Hepatocyte (in vitro differentiated cells): ENCODE measurements around the gene TMCO4. TPM values are rescaled to one million over a fixed set of nuclear protein-coding genes. Genes with fewer than 3 reads are reported as not detected.

Source experiments
- DNase-seq: peaks from one replicate; pipeline ENCODE4 v3.0.0-alpha.2; 2016; ENCODE audit warnings: low spot score
- H2AFZ ChIP-seq: fragments of 200-600 bp; sonication (generic); 2 replicates; pipeline ENCODE4 v1.6.0; 2016; ENCODE audit warnings: antibody characterized with exemption, mild to moderate bottlenecking
- H3K27ac ChIP-seq: fragments of 200-600 bp; sonication (generic); 2 replicates; pipeline ENCODE4 v1.5.1; 2016; ENCODE audit warnings: mild to moderate bottlenecking
- H3K27me3 ChIP-seq: fragments of 200-600 bp; sonication (generic); 2 replicates; pipeline ENCODE4 v1.6.1; 2016
- H3K36me3 ChIP-seq: fragments of 200-600 bp; sonication (generic); replicated peaks from 2 replicates; pipeline ENCODE4 v1.5.1; 2016; ENCODE audit warnings: low read depth; ENCODE audit not compliant: insufficient read depth
- H3K4me1 ChIP-seq: fragments of 200-600 bp; sonication (generic); 2 replicates; pipeline ENCODE4 v1.5.1; 2016; ENCODE audit warnings: mild to moderate bottlenecking, moderate library complexity; ENCODE audit not compliant: insufficient read depth
- H3K4me2 ChIP-seq: fragments of 200-600 bp; sonication (generic); 2 replicates; pipeline ENCODE4 v1.6.0; 2016
- H3K4me3 ChIP-seq: fragments of 200-600 bp; sonication (generic); 2 replicates; pipeline ENCODE4 v1.5.1; 2016; ENCODE audit warnings: mild to moderate bottlenecking
- H3K79me2 ChIP-seq: fragments of 200-600 bp; sonication (generic); 2 replicates; pipeline ENCODE4 v1.6.0; 2017; ENCODE audit warnings: mild to moderate bottlenecking
- H3K9me2 ChIP-seq: fragments of 200-600 bp; sonication (generic); replicated peaks from 2 replicates; pipeline ENCODE4 v1.6.0; 2017; ENCODE audit warnings: mild to moderate bottlenecking; ENCODE audit not compliant: insufficient read depth
- H3K9me3 ChIP-seq: fragments of 200-600 bp; sonication (generic); 2 replicates; pipeline ENCODE4 v1.5.1; 2016; ENCODE audit warnings: low read depth, mild to moderate bottlenecking
- H4K20me1 ChIP-seq: fragments of 200-600 bp; sonication (generic); 2 replicates; pipeline ENCODE4 v1.6.0; 2016; ENCODE audit warnings: mild to moderate bottlenecking; ENCODE audit not compliant: insufficient read depth, poor library complexity, severe bottlenecking
- EZH2 ChIP-seq: fragments of 200-600 bp; sonication (generic); IDR thresholded peaks from 2 replicates; pipeline ENCODE4 v1.6.1; 2016; ENCODE audit warnings: antibody characterized with exemption, mild to moderate bottlenecking, borderline replicate concordance
- EZH2phosphoT487 ChIP-seq: fragments of 200-600 bp; sonication (generic); IDR thresholded peaks from one replicate; pipeline ENCODE4 v1.6.1; 2018; ENCODE audit warnings: antibody characterized with exemption, mild to moderate bottlenecking, low read depth, moderate library complexity; ENCODE audit not compliant: unreplicated experiment, severe bottlenecking
- WGBS: methylation state at CpG from one replicate; pipeline ENCODE4 v1.1.6; 2016; ENCODE audit warnings: low lambda C conversion rate; ENCODE audit errors: missing lambda C conversion rate; 5-methylcytosine and 5-hydroxymethylcytosine counted together
- polyA plus RNA-seq: library from polyadenylated mRNA; unstranded; fragments of >200 nt; fragmentation: Nextera tagmentation; extraction: Ambion mirVana; gene quantifications from 2 replicates; pipeline ENCODE4 v1.2.1, GENCODE V29; 2016
- total RNA-seq: library from RNA; depleted of rRNA; stranded (reverse); fragments of >200 nt; gene quantifications from 2 replicates; pipeline ENCODE4 v1.2.3, GENCODE V29; 2014
- TF ChIP-seq, protein P1 (sequence below): fragments of 200-600 bp; sonication (generic); IDR thresholded peaks from 2 replicates; pipeline ENCODE4 v1.5.1; 2016; ENCODE audit warnings: antibody characterized with exemption, mild to moderate bottlenecking; ENCODE audit not compliant: poor library complexity

The TMCO4 gene
- total and polyA plus RNA-seq, 2 experiments from 2014 or later, result 8.7 to 13.0 TPM

DNA sequence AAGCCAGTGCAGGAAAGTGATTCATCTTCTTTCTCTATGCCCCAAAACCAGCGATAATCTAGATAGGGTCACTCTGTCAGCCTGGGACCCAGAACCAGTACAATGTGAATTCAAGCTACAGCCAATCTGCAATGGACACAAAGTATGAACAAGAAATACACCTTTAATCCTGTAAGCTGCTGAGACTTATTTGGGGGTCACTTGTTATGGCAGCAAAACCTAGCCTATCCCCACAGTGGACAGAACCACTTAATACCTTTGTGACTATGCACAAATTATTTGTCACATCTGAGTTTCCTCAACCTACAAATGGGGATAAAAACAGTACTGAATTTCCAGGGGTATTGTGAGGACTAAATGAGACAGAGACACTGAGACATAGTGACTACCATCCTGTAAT is 50.0 kb downstream of the TMCO4 start:
- Histone ChIP-seq H4K20me1 (no peaks in the 10 kb centered on the region), H2AFZ (no peak overlapping the region), H3K9me2 (no peaks in the 10 kb centered on the region), H3K79me2 (no peaks in the 10 kb centered on the region), H3K9me3 (no peaks in the 10 kb centered on the region), H3K36me3 (no peaks in the 10 kb centered on the region), H3K4me2 (no peak overlapping the region), H3K27ac (no peak overlapping the region), H3K4me3 (no peak overlapping the region), H3K4me1 (no peaks in the 10 kb centered on the region), H3K27me3 (no peaks in the 10 kb centered on the region)
- TF ChIP-seq, protein P1, sequence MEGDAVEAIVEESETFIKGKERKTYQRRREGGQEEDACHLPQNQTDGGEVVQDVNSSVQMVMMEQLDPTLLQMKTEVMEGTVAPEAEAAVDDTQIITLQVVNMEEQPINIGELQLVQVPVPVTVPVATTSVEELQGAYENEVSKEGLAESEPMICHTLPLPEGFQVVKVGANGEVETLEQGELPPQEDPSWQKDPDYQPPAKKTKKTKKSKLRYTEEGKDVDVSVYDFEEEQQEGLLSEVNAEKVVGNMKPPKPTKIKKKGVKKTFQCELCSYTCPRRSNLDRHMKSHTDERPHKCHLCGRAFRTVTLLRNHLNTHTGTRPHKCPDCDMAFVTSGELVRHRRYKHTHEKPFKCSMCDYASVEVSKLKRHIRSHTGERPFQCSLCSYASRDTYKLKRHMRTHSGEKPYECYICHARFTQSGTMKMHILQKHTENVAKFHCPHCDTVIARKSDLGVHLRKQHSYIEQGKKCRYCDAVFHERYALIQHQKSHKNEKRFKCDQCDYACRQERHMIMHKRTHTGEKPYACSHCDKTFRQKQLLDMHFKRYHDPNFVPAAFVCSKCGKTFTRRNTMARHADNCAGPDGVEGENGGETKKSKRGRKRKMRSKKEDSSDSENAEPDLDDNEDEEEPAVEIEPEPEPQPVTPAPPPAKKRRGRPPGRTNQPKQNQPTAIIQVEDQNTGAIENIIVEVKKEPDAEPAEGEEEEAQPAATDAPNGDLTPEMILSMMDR, result no peak
- 92% methylated on average over 1 of the region's 1 CpG for whole genome bisulfite sequencing
- DNase-seq, result no peak

DNA sequence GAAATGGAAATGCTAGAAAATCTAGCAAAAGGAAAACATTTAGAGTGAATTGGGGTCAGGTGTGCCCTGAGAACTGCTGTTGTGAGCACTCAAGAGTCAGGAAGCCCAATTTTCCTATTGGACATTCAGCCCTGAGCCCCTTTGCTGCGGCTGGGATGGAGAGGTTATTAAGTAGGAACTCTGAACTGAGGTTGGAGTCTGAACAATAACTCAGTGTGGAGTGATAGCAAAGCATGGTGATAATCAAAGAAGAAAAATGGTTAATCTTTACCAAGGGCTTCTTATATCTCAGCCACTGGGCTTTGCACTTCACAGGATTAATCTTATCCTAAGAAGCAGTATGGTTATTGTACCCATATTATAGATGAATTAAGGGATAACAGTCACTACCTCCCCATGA is 52.0 kb downstream of the TMCO4 start:
- no peak overlapping the region for H3K27ac ChIP-seq
- no peaks in the 10 kb centered on the region for H4K20me1 ChIP-seq
- H3K4me1 ChIP-seq, result no peaks in the 10 kb centered on the region
- no peaks in the 10 kb centered on the region for H3K79me2 ChIP-seq
- no peaks in the 10 kb centered on the region for H3K27me3 ChIP-seq
- no peak overlapping the region for H2AFZ ChIP-seq
- H3K4me2 ChIP-seq, result no peak overlapping the region
- H3K9me2 ChIP-seq, result no peaks in the 10 kb centered on the region
- no peaks in the 10 kb centered on the region for H3K9me3 ChIP-seq
- no peak for DNase-seq
- TF ChIP-seq, protein P1, result no peak
- no peak for TF ChIP-seq EZH2
- TF ChIP-seq EZH2phosphoT487, result no peak
- no peak overlapping the region for H3K4me3 ChIP-seq
- 78% methylated on average over 1 of the region's 1 CpG for WGBS
- H3K36me3 ChIP-seq, result no peaks in the 10 kb centered on the region

DNA sequence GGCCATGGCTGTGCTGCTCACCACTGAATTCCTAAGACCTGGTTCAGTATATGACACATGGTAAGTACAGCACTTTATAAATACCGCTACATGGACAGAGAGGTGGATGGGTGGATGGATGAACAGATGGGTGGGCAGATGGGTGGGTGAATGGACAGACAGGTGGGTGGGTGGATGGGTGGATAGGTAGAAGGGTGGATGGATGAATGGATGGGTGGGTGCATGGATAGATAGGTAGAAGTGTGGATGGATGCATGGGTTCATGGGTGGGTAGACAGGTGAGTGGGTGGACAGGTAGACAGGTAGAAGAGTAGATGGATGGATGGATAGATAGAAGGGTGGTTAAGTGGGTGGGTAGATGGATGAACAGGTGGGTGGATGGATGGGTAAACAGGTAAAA is 54.8 kb downstream of the TMCO4 start:
- Histone ChIP-seq H3K9me2 (no peaks in the 10 kb centered on the region), H4K20me1 (no peaks in the 10 kb centered on the region), H3K4me3 (no peak overlapping the region), H3K79me2 (no peaks in the 10 kb centered on the region), H3K27ac (no peak overlapping the region), H2AFZ (no peak overlapping the region), H3K36me3 (no peaks in the 10 kb centered on the region), H3K9me3 (no peaks in the 10 kb centered on the region), H3K27me3 (no peaks in the 10 kb centered on the region), H3K4me1 (no peaks in the 10 kb centered on the region), H3K4me2 (no peak overlapping the region)
- TF ChIP-seq EZH2phosphoT487, result no peak
- no peak for TF ChIP-seq EZH2
- TF ChIP-seq, protein P1, result no peak
- DNase-seq, result no peak
- WGBS, result 100% methylated on average over 1 of the region's 1 CpG

DNA sequence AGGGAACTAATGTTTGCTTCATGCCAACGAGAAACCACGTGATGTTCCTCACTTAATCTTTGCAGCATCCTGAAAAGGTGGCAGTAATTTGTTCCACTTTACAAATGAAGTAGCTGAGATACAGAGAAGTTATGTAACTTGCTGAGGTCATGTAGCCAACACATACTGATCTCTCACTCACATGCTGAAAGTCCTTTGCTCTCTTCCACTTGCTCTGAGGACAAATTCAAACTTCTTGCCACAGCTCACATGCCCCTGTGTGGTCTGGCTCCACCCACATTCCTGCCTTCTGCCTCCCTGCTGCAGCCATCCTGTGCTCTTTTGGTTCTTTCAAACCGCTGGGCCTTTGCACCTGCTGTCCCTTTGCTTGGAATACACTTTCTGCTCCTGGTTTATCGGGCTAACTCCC is 55.4 kb downstream of the TMCO4 start:
- no peak for DNase-seq
- Histone ChIP-seq H3K79me2 (no peaks in the 10 kb centered on the region), H3K9me3 (no peaks in the 10 kb centered on the region), H3K9me2 (no peaks in the 10 kb centered on the region), H3K27ac (no peak overlapping the region), H2AFZ (no peak overlapping the region), H3K4me1 (no peaks in the 10 kb centered on the region), H3K4me3 (no peak overlapping the region), H3K27me3 (no peaks in the 10 kb centered on the region), H4K20me1 (no peaks in the 10 kb centered on the region), H3K4me2 (no peak overlapping the region), H3K36me3 (no peaks in the 10 kb centered on the region)
- TF ChIP-seq, protein P1, result no peak
- TF ChIP-seq EZH2 (no peak), EZH2phosphoT487 (no peak)
- WGBS, result 91% methylated on average over 4 of the region's 4 CpGs
